ENCODE measurements around the gene ACP4. TPM values are rescaled to one million over a fixed set of nuclear protein-coding genes. Genes with fewer than 3 reads are reported as not detected.

Gene ACP4
- total RNA-seq, 1 donor from 2014 or later = not detected

- DNase-seq (ENCODE audit: low spot score) = no peak
Measured at GRCh38 chr19:50822661-50823208, 32.5 kb downstream of the ACP4 start.

DNA sequence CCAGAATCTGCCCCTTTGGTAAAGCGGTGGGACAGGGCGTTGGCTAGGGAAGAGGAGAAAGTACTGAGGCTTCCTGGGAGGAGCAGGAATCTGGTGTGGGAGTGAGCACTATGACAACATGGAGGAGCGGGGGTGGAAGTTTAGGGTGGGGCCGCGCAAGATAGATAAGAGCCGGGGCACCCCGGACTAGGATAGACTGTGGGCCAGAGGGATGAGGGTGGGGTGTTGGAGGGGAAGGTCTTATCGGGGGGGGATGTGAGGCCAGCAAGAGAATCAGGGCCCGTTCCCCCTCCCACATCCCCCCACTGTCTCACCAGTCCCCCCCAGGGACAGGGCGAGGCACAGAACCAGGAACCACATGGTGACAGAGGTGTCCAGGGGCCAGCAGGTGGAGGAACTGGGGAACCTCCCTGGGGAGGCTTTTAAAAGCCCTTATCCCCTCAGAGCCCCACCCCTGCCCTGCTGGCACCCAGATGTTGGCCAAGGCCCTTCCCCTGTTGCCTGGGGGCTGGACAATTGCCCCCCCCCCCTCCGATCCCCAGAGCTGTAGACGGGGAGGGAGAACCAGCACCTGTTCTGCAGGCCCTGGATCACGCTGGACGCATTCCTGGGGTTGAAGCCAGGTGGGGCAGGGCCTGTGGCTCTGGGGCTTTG is 33.3 kb downstream of the ACP4 start, which contains the start of gene KLK1:
TSS of gene KLK1 (minus strand) at position 399 of the 654 bp plus-strand sequence. CDS start at position 360, 39 bp downstream.
- no peak for DNase-seq (ENCODE audit: low spot score)

DNA sequence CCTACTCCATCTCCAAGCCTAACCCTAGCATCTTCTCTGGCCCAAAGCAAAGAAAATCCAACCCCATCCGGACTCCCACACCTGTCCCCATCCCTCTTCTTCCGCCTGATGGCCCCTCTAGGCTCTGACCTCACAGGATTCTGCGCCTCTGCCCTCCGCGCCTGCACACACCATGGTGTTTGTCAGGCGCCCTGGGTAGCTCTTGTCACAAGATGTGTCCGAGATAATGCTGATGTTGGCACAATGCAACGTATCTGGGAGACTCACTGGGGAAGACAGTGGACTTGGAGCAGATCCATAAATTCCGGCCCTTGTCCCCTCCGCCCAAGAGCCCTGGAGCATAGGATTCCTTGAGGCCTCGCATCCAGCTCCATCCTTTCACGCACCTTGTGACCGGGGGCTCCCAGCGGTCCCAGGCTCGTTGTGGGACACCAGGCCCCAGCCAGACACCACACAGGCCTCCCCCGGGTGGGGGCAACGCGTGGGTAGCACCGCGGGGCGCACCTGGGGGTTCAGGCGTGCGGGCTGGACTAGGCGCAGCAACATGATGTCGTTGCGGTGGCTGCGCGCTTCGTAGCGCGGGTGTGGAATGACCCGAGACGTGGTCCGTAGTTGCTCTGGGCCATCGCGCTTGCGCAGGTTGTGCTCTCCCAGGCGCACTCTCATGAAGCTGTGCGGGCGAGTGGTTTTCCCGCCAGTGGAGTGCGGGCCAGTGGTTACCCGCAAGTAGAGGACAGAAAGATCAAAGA is 36.5 kb downstream of the ACP4 start:
- DNase-seq (ENCODE audit: low spot score) = no peak

DNA sequence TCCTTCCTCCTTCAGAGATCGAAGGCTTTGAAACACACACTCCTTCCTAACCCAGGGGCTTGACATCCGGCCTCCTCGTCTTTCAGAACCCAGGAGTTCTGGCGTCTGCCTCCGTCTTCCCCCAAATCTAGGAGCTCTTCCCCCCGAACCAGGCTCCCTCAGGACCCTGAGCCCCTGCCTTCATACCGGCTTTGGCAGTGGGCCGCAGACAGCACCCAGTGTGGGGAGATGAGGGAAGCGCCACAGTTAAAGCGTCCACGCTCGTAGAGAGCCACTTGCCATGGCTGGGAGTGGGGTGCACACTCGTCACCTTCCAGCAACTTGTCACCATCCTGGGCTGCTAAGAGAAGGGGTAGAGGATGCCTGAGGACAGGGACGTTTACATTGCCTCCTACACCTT is 37.3 kb downstream of the ACP4 start:
- DNase-seq (ENCODE audit: low spot score) = no peak

- DNase-seq (ENCODE audit: low spot score) = no peak
Measured at GRCh38 chr19:50829801-50830200, 39.6 kb downstream of the ACP4 start.

GRCh38 chr19:50830266-50831025 is 40.2 kb downstream of the ACP4 start:
- DNase-seq (ENCODE audit: low spot score) = no peak

DNA sequence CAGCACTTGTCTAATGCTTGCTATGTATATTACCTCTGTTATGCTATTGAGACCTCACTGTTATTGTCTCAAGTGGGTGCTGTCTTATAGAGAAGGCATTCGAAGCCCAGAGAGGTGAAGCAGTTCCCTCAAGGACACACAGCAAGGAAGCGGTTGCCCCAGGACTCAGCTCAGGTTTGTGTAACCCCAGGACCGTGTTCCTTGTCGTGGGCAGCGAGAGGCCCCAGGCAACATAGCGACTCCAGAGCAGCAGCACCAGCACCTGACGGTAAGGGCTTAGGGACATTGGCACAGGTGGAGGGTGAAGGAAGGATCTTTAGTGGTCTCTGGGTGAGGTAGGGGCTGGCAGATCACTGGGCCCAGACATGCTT is 40.8 kb downstream of the ACP4 start:
- no peak for DNase-seq (ENCODE audit: low spot score)

- DNase-seq (ENCODE audit: low spot score) = no peak
Measured at GRCh38 chr19:50832666-50833065, 42.5 kb downstream of the ACP4 start.

DNA sequence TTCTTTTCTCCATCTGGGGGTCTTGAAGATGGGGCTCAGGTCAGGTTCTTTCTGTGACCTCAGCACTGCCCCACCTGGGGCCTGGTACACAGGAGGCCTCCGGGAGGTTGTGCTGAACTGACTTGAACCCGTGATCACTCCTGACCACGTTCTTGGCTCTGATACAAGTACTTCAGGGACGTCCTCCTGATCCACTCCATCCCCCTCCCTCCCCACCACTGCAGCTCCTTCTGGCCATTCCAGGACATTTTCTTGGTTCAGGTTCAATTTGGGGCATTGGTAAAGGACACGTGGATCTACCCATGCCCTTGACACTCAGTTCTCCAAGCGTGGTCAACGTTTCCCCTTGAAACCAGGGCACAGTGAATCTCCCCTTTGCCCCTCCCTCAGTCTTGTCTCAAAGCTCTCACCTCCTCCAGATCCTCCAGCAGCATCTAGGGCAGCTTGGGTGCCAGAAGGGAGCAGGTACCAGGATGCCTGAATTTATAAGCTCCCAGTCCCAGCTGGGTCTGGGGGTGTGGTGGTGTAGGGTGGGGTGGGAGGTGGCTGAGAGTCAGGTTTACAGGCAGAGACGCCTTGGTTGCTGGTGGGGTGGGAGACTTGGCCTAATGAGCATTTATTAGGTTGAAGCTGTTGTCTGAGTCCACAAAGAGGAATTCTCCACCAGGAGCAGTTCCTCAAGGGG is 43.0 kb downstream of the ACP4 start, which contains the start of gene KLK15:
TSS of gene KLK15 (minus strand) at position 458 of the 685 bp plus-strand sequence. CDS start 2,082 bp downstream, outside the sequence.
- DNase-seq (ENCODE audit: low spot score) = no peak

DNA sequence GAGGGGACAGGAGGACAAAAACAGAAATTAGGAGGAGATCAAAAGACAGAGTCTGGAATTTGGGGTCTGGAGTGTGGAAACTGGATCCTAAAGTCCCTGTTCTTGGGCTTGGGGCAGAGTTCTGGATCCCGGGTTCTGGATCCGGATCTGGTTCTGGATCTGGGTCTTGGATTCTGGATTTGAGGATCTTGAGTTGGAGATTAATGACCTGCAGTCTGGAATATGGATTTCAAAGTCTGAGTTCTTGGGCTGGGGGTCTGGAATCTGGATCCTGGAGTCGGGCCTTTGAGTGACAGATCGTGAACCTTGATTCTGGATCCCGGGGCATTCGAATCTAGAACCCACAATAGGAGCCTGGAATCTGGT is 43.6 kb downstream of the ACP4 start:
- DNase-seq (ENCODE audit: low spot score) = no peak

GRCh38 chr19:50835103-50835784 is 45.0 kb downstream of the ACP4 start:
- no peak for DNase-seq (ENCODE audit: low spot score)

- peak; percentile 48 for DNase-seq (ENCODE audit: low spot score)
Measured at GRCh38 chr19:50835785-50836542, 45.7 kb downstream of the ACP4 start.

GRCh38 chr19:50836543-50837195 is 46.5 kb downstream of the ACP4 start:
- no peak for DNase-seq (ENCODE audit: low spot score)

GRCh38 chr19:50837300-50837699 is 47.1 kb downstream of the ACP4 start:
- no peak for DNase-seq (ENCODE audit: low spot score)

GRCh38 chr19:50838239-50838638 is 48.0 kb downstream of the ACP4 start:
- no peak for DNase-seq (ENCODE audit: low spot score)

- no peak for DNase-seq (ENCODE audit: low spot score)
Measured at GRCh38 chr19:50839712-50840655, 49.8 kb downstream of the ACP4 start.

- no peak for DNase-seq (ENCODE audit: low spot score)
Measured at GRCh38 chr19:50842130-50842529, 51.9 kb downstream of the ACP4 start.

DNA sequence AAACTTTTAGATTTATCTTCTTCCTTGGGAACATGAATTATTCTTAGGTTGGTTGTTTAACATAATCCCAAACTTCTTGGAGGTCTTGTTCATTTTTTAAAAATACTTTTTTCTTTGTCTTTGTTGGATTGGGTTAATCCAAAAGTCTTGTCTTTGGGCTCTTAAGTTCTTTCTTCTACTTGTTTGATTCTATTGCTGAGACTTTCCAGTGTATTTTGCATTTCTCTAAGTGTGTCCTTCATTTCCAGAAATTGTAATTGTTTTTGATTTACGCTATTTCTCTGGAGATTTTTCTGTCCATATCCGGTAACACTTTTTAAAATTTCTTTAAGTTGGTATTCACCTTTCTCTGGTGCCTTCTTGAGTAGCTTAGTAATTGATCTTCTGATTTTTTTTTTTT is 53.0 kb downstream of the ACP4 start:
- no peak for DNase-seq (ENCODE audit: low spot score)

Data from umbilical cord (tissue), 2 donors.